Ramos (cell line): ENCODE measurements around the gene MAP1B.
"Not testable (repeated sequence)": the region's sequence is repeated elsewhere in the genome, so short reads cannot be mapped to it uniquely, and the experiment has no call there.

Source experiments
- in situ Hi-C: fragments of 300-500 bp; cut with MboI; formaldehyde crosslinking; loops from one replicate; pipeline ENCODE4 v1.14.3; 2022; ENCODE audit warnings: low sequenced_read_pairs; ENCODE audit not compliant: unreplicated experiment

The MAP1B gene

GRCh38 chr5:72107131-72107900 lies at the start of gene MAP1B:
TSS of gene MAP1B (plus strand) at chr5:72107475. CDS start at chr5:72107532, 57 bp downstream.
- in situ Hi-C loops = no loop called here

- in situ Hi-C loops = no loop called here
These were observed 49.5 kb upstream of the MAP1B start for GRCh38 chr5:72057816-72058215.

DNA sequence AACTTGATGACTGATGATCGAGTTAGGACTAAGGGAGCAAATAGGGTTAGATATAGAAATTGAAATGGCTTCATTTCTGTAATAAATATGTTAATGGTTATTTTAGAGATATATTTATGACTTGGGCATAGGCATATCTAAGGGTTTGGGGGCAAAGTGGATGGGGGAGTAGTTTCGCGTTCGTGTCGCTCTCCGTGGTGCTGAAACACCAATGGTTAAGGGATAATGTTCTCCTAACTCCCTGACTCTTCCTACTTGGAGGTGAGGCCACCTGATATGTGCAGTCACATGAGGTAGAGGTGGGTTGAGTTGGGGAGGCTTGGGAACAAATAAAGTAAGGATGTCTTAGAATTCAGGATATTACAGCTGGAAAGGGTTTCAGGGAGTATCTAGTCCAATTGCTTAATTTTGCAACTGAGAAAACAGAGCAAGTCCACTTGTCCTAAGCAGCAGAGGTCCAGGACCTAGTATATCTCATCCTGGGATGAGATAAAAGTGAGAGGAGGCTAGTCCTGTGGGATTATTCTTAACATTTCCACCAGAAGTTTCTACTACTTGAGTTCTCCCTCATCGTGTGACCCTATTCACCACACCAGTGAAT lies 44.0 kb upstream of the MAP1B start:
- in situ Hi-C loops = no loop called here

GRCh38 chr5:72064801-72065570 lies 42.3 kb upstream of the MAP1B start:
- in situ Hi-C loops = no loop called here

DNA sequence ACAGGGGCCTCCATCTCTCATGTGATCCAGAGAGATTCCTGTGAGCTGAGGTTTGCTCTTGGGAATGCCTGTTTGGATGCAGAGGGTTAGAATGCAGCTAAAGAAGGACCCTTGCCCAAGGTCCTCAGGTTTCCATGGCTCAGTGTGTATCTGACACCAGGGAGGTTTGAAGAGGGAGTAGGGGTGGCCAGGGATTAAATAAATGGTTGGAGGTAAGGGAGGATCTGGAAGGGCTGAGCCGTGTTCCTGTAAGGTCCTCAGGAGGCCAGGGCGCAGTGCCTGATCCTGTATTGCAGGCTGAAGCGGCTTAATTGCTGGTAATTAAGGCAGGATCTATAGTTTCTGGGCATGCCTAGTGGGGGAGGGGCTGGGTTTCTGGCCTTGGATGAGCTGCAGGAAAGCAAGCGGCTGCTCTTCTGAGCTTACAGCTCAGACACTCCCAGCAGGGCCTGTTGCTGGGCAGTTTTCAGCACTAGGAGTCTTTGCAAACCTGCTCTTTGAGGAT lies 41.5 kb upstream of the MAP1B start:
- in situ Hi-C loops = no loop called here

GRCh38 chr5:72066705-72067107 lies 40.6 kb upstream of the MAP1B start:
- in situ Hi-C loops = no loop called here

- in situ Hi-C loops = no loop called here
These were observed 39.4 kb upstream of the MAP1B start for GRCh38 chr5:72067682-72068470.

- in situ Hi-C loops = no loop called here
These were observed 36.7 kb upstream of the MAP1B start for GRCh38 chr5:72070529-72070928.

DNA sequence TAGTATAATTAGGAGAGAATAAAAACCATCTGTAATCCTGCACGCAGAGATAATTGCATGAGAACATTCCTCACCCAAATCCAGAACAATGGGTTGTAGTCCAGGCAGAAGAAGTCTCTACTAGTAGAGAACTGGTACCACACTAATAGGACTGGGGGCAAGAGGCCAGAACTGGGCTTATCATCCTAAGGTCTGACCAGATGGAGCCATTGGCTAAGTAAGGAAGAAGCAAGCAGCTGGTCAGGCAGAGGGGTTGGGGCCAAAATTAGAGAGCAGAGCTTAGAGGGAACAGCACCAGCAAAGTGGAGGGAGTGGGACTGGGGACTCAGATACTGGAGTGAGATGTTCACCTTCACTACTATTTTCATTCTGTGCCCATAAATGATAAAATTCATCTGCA lies 35.4 kb upstream of the MAP1B start:
- in situ Hi-C loops = no loop called here

- in situ Hi-C loops = no loop called here
These were observed 33.0 kb upstream of the MAP1B start for GRCh38 chr5:72074251-72074650.

- in situ Hi-C loops = no loop called here
These were observed 31.8 kb upstream of the MAP1B start for GRCh38 chr5:72075461-72075860.

DNA sequence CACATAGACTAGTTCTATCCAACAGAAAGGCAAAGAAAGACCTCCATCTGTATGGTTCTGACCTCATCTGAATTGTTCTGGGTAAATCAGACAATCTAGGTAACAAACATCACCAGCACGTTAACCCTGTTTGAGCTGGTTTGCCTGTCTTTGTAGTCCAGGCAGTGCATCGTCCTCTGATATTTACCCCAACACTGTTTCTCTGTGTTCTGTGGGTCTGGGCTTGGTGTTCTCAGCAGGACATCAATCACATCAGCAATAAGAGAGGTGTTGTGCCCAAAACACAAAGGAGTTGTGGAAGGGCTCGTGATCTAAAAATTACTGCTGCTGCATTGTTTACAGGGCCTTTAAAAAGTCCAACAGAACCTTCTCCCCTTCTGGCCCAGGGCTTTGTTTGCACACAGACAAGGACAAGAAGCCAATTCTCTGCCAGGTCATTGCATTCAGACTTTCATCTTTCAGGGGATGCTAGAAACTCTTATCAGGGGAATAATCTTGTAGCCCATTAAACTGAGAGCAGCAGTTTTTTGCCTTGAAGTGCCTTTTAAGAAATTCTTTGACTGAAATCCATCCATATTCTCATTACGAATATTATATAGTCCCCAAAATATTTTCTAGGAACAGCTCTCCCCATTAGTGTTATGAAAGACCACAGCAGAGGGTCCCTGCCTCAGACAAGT lies 30.5 kb upstream of the MAP1B start:
- in situ Hi-C loops = no loop called here

DNA sequence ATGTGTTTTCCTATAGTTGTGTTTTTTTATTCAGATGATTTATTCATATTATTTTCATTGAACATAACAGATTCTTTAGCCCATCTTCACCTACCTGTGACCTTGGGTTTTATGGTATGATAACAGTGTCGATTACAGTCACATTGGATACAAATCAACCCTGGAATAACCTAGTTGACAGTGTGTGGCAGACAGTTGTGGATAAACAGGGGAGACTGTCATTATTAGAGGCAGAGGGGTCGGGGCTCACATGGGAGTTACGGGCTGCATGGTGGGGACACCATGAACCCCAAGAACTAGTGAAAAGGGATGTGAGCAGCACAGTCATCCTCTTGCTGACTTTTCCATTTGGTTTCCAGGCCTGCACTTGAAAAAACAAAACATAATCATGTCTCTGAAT lies 29.9 kb upstream of the MAP1B start:
- in situ Hi-C loops = no loop called here

GRCh38 chr5:72079288-72079687 lies 28.0 kb upstream of the MAP1B start:
- in situ Hi-C loops = no loop called here

DNA sequence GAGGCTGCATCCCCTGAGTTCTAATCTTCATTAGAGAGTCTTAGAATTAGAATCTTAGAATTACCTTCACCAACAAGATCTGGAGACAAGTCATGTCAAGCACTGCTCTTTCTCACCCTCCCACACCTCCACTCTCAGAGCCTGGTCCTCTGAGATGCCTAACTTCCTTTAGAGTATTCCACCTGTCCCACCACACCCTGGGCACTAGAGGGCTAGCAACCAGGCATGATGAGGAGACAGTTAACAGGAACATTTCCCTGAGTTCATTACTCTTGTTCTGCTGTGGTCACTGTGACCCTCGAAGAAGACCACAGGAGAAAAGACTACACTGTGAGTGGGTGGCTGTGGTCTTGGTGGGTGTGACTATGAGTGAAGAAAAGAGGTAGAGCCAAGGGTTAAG lies 25.2 kb upstream of the MAP1B start:
- in situ Hi-C loops = no loop called here

DNA sequence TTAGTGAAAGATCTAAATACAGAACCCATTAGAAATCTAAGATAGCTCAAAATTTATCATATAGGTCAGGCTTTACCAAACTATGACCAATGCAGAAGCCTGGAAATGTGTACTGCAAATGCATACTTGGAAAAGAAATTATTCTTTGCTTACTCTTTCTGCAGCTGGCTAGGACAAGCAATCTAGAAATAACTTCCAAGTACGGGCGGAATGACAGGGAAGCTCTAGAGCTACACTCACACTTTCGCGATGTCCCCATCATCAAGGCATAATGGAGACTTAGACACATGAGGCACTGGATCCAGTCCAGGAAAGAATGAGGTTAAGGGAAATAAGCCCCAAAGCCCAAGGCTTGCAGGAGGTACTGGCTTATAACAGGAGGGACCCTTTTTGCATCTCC lies 22.4 kb upstream of the MAP1B start:
- in situ Hi-C loops = no loop called here

GRCh38 chr5:72085319-72085718 lies 22.0 kb upstream of the MAP1B start:
- in situ Hi-C loops = no loop called here

DNA sequence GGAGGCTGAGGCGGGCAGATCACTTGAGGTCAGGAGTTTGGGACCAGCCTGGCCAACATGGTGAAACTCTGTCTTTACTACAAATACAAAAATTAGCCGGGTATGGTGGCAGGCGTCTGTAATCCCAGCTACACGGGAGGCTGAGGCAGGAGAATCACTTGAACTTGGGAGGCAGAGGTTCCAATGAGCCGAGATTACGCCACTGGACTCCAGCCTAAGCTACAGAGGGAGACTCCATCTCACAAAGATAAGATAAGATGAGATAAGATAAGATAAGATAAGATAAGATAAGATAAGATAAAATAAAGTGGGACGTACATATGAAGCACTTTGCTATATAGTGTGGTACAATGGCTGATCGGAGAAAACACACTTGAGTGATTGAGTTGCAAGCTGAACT lies 17.6 kb upstream of the MAP1B start:
- in situ Hi-C loops = not testable (repeated sequence)

- in situ Hi-C loops = no loop called here
These were observed 15.2 kb upstream of the MAP1B start for GRCh38 chr5:72092074-72092473.

DNA sequence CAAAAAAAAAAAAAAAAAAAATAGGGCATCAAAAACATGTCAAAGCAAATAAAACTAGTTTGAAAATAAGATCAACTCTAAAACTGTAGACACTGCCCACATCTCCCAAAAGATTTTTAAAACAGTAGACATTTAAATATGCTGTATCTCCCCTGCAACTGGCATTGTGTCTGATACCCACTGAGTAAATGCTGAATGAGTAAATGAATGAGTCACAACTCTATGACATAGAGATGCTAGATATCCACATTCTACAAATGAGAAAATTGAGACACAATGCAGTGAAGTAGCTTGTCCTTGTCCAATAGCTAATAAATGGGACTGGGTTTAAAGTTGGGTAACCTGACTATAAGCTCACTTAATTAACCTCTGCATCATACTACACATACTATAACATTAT lies 14.1 kb upstream of the MAP1B start:
- in situ Hi-C loops = no loop called here
